GM18511 (cell line): ENCODE data around the gene RBP5.

Experiments
- ATAC-seq: cut with Tn5 transposase; IDR thresholded peaks from one replicate; pipeline ENCODE4 v1.9.1; 2021; ENCODE audit warnings: mild to moderate bottlenecking, moderate library complexity; ENCODE audit not compliant: unreplicated experiment

RBP5 gene

GRCh38 chr12:7102582-7102981, 26.1 kb downstream of the RBP5 start:
- ATAC-seq = no peak

GRCh38 chr12:7101694-7102131, 27.0 kb downstream of the RBP5 start:
- no peak for ATAC-seq

DNA sequence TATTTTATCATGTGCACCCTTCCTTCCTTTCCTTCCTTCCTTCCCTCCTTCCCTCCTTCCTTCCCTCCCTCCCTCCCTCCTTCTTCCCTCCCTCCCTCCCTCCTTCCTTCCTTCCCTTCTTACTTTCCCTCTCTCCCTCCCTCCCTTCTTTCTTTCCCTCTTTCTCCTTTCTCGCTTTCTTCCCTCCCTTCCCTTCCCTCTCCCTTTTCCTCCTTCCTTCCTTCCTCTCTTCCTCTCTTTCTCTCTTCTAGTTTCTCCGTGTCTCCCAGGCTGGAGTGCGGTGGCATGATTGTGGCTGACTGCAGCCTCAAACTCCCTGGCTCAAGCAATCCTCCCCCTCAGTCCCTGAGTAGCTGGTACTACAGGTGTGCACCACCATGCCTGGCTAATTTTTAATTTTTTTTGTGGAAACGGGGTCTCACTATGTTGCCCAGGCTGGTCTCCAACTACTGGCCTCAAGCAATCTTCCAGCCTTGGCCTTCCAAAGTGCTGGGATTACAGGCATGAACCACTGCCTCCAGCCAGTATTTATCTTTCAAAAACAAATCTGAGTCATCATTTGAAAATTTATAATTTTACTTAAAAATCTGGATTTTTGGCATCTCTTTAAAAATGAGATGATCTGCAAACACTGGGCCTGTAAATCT, 27.5 kb downstream of the RBP5 start:
- no peak for ATAC-seq

GRCh38 chr12:7100239-7100638, 28.4 kb downstream of the RBP5 start:
- no peak for ATAC-seq

- no peak for ATAC-seq
Observed at GRCh38 chr12:7099290-7099996, 29.2 kb downstream of the RBP5 start.

DNA sequence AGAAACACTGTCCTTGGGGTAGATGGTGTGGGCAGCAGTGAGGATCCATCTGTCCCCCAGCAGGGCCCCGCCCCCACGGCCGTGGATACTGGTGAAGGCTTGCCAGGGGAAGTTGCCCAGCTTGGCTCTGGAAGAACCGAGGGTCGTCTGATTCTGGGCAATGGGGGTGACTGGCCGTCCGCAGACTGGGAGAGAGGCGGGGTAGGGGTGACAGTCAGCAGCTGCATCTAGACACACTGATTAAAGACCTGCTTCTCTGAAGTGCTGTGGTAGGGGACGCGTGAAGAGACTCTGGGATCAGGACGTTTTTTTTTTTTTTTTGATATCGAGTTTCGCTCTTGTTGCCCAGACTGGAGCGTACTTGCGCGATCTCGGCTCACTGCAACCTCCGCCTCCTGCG, 31.7 kb downstream of the RBP5 start:
- no peak for ATAC-seq

GRCh38 chr12:7096006-7096932, 32.4 kb downstream of the RBP5 start:
- no peak for ATAC-seq

DNA sequence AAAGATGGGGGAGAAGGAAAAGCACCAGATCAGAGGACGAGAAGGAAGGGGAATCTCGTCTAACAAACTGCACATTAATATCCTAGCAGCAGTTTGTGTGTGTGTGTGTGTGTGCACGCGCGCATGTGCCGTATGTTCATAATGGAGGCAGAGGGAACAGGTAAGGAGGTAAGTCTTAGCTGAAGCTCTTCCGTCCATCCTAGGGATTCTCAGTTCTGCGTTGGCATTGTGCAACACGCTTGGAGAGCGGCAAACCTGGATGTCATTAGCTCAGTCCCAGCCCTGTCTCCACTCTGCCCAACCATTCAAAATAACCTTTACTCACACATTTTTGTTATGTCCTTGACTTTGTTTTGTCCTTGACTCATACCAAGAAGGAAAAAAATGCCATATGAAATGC, 34.8 kb downstream of the RBP5 start:
- ATAC-seq = no peak

DNA sequence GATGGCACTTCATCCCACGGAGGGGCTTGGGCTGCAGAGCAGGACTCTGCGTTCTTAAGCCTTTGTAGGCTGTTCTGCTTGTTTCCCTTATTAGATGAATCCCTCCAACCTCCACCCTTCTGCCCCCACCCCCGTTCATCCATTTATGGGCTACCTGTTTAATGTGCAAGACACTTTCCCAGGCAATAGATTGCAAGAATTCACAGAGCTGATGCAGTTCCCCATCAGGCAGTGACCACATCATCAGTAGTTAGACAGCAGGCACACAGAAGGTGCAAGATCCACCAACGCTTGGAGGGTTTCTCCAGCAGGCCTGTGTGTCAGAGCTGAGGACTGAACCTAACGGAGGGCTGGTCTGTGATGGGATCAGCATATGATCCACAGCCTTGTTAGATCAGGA, 35.2 kb downstream of the RBP5 start:
- no peak for ATAC-seq

- ATAC-seq = no peak
Observed at GRCh38 chr12:7092986-7093460, 35.7 kb downstream of the RBP5 start.

DNA sequence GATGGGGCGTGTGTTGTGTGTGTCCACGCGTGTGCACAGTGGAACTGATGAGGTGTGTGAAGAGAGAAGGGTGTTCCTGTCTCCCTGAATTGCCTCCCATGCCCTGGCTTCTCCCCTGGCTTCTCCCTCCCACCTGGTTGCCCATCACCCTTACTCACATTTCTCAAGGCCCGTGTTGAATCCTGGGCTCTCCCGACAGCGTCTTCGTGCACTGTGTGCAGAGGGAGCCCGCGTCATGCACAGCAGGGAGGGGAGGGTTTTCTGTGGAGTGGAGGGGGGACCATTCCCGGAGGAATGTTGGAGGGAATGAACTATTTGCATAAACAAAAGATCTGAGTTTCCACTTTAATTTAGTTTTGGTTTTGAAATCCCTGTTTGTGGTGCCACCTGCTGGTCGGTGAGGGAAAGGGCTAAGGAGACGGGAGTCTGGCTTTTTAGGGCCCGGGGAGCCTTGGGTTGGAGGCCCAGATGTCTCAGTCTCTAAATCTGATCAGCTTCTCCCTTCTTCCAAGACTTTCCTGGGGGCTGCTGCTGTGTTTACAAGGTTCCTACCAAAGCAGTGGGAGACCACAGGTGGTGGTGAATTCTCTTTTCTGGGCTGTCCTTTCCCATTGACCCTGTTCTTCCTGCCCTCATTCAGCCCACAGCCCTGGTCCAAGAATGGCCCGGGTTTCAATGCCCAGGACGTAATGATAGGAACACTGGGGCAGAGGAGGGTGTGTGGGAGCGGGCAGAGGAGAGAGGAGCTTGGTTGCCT, 36.3 kb downstream of the RBP5 start, which contains the start of gene C1R:
Gene C1R (minus strand): TSS at position 217 of the 757 bp plus-strand sequence. CDS start 57 bp downstream, at position 160.
- no peak for ATAC-seq

- no peak for ATAC-seq
Observed at GRCh38 chr12:7091660-7092228, 36.9 kb downstream of the RBP5 start.

GRCh38 chr12:7091171-7091570, 37.5 kb downstream of the RBP5 start:
- no peak for ATAC-seq

- ATAC-seq = no peak
Observed at GRCh38 chr12:7090222-7090998, 38.3 kb downstream of the RBP5 start.

- ATAC-seq = no peak
Observed at GRCh38 chr12:7089196-7089871, 39.4 kb downstream of the RBP5 start.

DNA sequence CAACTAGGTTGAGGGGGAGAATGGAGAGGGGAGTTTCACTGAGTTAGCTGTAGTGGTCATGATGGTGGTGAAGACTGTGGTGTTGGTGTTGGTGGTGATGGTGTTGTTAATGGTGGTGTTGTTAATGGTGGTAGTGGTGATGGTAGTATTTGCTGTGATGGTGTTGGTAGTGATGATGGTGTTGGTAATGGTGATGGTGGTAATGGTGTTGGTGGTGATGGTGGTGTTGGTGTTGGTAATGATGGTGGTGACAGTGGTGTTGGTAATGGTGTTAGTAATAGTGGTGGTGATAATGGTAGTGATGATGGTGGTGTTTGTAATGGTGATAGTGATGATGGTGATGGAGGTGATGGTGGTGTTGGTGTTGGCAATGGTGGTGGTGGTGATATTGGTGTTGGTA, 45.6 kb downstream of the RBP5 start:
- no peak for ATAC-seq

GRCh38 chr12:7081037-7081436, 47.7 kb downstream of the RBP5 start:
- no peak for ATAC-seq

GRCh38 chr12:7079826-7080125, 48.9 kb downstream of the RBP5 start:
- no peak for ATAC-seq

- ATAC-seq = no peak
Observed at GRCh38 chr12:7078163-7078562, 50.5 kb downstream of the RBP5 start.
